CD1c-positive myeloid dendritic cell (primary cell): Measurements from ENCODE around the gene ADNP2.
A peak's percentile ranks its signal among the peaks of the same experiment; 100 is the strongest.

Experiments used
- DNase-seq: peaks from one replicate; pipeline ENCODE4 v3.0.0-alpha.2; 2016; ENCODE audit errors: extremely low spot score

Gene ADNP2

DNA sequence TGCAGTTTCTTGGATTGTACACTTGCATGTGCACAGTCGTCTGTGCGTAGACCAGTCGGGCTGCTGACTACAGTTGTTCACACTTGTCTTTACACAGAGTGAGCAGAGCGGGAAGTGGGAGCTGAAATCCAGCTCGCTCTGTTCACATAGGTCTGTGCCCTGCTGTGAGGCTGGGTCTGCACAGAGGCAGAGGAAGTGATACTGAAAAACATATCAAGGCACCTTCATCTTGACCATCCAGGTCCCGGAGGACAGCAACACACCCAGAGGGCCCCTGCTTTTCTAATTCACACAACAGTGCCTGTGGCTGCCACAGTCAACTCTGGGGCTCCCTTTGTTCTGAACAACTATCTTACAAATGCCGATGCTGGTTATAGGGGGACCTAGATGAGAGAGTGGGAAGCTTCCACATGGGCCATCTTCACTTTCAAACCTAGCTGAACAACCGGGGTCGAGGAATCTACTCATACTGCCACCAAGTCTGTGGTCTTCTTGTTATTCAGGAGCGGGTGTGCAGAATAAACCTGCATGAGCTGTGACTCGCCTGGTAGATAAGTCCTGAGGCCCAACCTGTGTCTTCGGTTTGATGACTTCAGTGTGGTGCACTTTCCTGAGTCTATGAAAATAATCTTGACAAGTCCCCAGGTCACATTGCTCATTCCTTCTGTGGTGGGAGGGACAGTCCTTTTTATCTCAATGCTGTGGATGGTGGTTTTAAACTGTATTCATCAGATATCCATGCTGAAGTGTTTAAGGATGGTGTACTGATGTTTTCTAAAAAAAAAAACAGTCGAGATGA is 3.5 kb upstream of the ADNP2 start:
- DNase-seq, result no peak

- DNase-seq, result no peak
These were observed 2.5 kb upstream of the ADNP2 start for GRCh38 chr18:80106482-80107051.

- DNase-seq, result no peak
These were observed 1.6 kb upstream of the ADNP2 start for GRCh38 chr18:80107426-80107825.

- no peak for DNase-seq
These were observed 933 bp upstream of the ADNP2 start for GRCh38 chr18:80108121-80108536.

GRCh38 chr18:80109676-80110078 is 615 bp downstream of the ADNP2 start:
- peak; percentile 20 for DNase-seq

- peak; percentile 44 for DNase-seq
These were observed 3.7 kb downstream of the ADNP2 start for GRCh38 chr18:80112624-80113248.

GRCh38 chr18:80115035-80115434 is 6.0 kb downstream of the ADNP2 start:
- no peak for DNase-seq

- DNase-seq, result no peak
These were observed 10.0 kb downstream of the ADNP2 start for GRCh38 chr18:80119111-80119510.

GRCh38 chr18:80120932-80121331 is 11.9 kb downstream of the ADNP2 start:
- no peak for DNase-seq

DNA sequence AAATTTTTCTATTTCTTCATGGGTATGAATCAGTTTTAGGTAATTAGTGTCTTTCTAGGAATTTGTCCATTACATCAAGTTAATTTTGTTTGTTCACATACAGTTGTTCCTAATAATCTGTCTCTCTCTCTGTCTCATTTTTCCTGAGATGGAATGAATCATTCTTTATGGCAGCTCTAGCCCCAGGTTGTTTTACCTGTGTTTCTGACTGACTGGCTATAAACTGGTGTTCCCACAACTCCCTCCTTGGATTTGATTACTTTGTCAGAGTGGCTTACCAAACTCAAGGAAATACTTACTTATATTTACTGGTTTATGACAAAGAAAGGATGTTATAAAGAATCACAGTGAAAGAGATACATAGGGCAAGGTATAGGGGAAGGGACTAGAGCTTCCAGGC is 15.1 kb downstream of the ADNP2 start:
- DNase-seq, result no peak

GRCh38 chr18:80126797-80127196 is 17.7 kb downstream of the ADNP2 start:
- no peak for DNase-seq

DNA sequence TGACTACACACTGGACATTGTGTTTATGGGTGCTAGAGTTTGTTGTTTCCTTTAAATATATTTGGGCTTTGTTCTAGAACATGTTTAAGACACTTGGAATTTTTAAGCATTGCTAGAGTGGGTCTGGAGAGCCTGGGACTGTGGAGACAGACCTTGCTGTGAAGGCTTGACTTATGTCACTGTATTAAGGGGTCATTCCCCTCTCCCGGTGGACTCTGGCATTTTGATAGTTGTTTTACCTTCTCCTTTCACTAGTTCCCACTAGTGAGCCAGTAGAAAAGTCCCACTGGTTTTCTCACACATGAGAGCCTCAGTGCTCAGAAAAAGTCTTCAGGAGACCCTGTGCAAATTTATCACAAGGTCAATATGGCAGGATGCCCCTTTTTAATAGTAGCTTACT is 18.6 kb downstream of the ADNP2 start:
- DNase-seq, result no peak

DNA sequence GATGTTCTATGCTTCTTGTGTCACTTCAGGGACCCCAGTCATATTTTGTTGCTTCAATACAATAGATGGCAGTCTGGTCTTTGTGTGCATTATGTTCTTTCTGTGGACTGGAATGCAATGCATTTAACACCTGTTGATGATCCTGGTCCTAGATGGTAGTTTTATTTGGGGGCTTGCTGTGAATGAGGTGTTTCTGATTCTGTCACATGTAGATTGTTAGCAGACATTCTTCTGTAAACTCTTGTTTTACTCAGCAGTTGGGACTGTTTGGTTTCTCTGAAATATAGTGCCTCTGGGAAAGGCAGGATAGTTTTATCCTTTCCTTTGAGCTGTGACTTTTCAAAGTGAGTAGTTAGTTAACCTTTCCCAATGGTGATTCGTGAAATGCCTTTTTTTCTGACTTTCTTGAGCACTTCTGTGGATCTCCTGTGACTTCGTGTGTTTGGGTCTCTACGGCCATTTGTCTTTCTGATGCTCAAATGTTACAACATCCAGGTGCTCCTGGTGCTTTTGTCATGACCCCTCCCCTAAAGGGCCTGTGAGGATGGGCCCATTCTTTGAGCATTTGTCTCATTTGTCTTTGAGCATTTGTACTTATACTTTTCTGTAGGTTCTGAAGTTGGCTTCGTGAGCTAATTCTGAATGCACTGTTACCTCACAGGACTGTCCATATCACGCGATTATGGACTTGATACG is 20.8 kb downstream of the ADNP2 start:
- DNase-seq, result no peak

GRCh38 chr18:80130555-80130954 is 21.5 kb downstream of the ADNP2 start:
- no peak for DNase-seq

DNA sequence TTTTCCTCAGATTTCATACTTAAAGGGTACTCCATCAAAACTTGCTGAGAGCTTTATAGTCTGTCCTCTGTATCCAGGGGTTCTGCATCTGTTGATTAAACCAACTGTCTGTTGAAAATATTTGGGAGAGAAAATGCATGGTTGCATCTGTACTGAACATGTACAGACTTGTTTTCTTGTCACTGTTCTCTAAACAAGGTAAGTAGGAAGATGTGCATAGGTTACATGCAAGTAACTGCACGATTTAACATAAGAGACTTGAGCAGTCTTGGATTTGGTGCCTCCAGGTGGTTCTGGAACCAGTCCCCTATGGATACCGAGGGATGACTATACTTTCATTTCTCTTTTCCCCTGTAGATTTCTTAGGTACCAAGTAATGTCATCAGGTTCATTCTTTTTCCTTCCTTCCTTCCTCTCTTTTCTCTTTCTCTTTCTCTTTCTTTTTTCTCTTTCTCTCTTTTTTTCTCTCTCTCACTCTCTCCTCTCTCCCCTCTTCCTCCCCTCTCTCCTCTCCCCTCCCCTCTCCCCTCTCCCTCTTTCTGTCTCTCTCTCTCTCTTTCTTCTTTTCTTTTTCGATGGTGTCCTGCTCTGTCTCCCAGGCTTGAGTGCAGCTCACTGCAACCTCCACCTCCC is 23.2 kb downstream of the ADNP2 start:
- DNase-seq, result no peak

- DNase-seq, result no peak
These were observed 24.1 kb downstream of the ADNP2 start for GRCh38 chr18:80133124-80133523.

GRCh38 chr18:80135136-80135535 is 26.1 kb downstream of the ADNP2 start:
- no peak for DNase-seq

GRCh38 chr18:80136679-80137078 is 27.6 kb downstream of the ADNP2 start:
- no peak for DNase-seq

DNA sequence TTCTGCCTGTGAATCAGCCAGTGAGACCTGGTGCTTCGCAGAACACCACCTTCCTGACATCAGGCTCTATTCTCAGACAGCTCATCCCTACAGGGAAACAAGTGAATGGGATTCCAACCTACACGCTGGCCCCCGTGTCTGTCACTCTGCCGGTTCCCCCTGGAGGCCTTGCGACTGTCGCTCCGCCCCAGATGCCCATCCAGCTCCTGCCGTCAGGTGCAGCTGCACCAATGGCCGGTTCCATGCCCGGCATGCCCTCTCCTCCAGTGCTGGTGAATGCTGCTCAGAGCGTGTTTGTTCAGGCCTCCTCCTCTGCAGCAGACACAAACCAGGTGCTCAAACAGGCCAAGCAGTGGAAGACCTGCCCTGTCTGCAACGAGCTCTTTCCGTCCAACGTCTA is 28.1 kb downstream of the ADNP2 start:
- no peak for DNase-seq

GRCh38 chr18:80137976-80138375 is 28.9 kb downstream of the ADNP2 start:
- DNase-seq, result no peak

DNA sequence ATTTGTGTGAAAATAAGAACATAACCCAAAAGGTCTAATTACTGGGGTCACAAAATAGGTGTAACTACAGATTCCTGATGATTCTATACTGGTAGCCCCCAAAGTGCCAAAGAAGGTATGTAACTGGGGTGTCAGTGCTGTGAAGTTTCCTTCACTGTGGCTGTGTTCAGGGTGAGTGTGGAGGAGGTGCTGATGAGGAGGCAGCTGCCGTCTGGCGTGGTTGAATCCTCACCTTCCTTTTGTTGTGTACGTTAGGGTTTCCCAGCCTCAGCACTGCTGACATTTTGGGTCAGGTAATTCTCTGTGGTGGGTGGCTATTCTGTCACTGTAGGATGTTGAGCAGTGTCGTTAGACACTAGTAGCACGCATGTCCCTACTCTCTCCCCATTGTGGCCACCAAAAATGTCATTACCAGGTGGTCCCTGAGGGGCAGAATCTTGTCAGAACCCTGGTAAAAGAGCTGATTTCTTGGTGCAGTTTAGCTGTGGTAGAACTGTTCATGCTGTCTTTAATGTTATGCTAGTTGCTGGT is 31.5 kb downstream of the ADNP2 start:
- no peak for DNase-seq

- DNase-seq, result no peak
These were observed 34.8 kb downstream of the ADNP2 start for GRCh38 chr18:80143881-80144280.
